ENCODE data around the gene TDRD7.

- TF ChIP-seq POLR2AphosphoS5 (IDR thresholded peaks at IDR 0.05) (no peak), CTCF (IDR thresholded peaks at IDR 0.05) (no peak), POLR2A (IDR thresholded peaks at IDR 0.05) (no peak), EP300 (IDR thresholded peaks at IDR 0.05) (no peak)
Observed at GRCh38 chr9:97517331-97518089, 105.6 kb downstream of the TDRD7 start.
